ENCODE data around the gene ADCY1.

GRCh38 chr7:45663965-45664633 is 89.9 kb downstream of the ADCY1 start:
- TF ChIP-seq CTCF (IDR thresholded peaks at IDR 0.05) (no peak), POLR2A (IDR thresholded peaks at IDR 0.05) (no peak)

Measured in uterus (tissue), 2 donors.